Measurements from ENCODE around the gene RPS6KA5.

The RPS6KA5 gene

DNA sequence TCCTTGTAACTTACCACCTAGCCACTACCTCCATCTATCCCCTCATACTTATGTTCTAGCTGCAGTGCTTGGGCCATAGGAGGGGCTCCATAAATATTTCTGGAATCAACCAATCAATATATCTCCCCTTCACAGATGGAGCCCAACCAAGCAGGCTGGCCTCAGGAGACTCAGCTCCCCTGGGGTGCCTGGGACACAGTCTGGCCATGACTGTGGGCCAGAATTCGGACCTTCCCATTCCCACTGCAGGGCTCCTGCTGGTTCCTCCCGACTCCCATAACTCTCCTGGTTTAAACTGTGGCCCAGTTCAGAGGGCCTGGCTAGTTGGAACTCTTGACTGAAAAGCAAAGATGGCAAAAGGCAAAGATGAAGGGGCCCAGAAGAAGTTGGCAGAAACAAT lies 257.2 kb downstream of the RPS6KA5 start:
- no peak for DNase-seq

DNA sequence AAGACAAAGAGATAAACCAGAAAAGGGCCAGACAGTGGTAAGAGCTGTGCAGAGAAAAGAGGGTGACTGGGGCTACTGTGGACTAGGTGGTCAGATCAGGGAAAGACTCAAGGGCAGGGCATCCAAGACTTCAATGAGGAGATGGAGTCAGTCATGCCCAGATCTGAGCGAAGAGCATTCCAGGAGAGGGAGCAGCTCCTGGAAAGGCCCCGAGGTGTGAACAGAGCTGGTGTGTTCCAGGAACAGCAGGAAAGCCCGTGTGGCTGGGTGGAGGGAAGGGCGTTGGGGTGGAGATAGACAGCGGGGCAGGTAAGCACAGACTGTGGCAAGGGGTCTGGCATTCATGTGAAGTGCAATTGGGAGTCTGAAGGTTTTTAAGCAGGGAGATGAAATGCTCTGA lies 261.0 kb downstream of the RPS6KA5 start:
- DNase-seq: no peak

DNA sequence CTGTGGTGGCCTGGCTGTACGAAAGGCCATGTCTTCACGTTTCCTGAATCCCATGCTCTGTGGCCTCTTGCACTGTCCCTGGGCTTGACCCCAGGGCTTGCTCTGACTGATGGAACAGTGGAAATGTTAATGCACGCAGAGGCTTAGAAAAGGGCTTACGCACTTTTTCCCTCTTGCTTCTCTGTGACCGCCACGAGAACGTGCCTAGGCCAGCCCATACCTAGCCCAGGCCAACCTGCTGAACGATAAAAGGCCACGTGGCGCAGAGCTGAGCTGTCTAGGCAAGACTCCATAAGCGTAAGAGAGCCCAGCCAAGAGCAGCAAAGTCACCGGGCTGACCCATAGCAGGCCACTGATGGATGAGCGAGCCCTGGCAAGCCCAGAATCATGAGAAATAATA lies 262.5 kb downstream of the RPS6KA5 start:
- DNase-seq: no peak

Data from activated CD4-positive, alpha-beta T cell treated with anti-CD3 and anti-CD28 coated beads, Interleukin-10, Interleukin-2, amounts not matched to agents 100 ng/mL and 50 ng/mL, durations not matched to agents 16 hours and 8 hours (primary cell).